Psoas muscle (tissue), 8 donors: Measurements from ENCODE around the gene ATG4B. TPM values are rescaled to one million over a fixed set of nuclear protein-coding genes. Genes with fewer than 3 reads are reported as not detected.
"Not testable (repeated sequence)": the region's sequence is repeated elsewhere in the genome, so short reads cannot be mapped to it uniquely, and the experiment has no call there.

ENCODE experiments used
- ATAC-seq, 4 donors: fragments of 200-7000 bp; cut with Tn5 transposase; one replicate each; pipeline ENCODE4 v1.9.1; 2020; ENCODE audit warnings: moderate library complexity in 3 of 4, mild to moderate bottlenecking in 2 of 4
- DNase-seq, 2 donors: peaks; one replicate each; pipeline ENCODE4 v3.0.0-alpha.2; 2020
- H3K27ac ChIP-seq: fragments of 200-600 bp; one replicate; pipeline ENCODE4 v1.8.0; 2022
- H3K27me3 ChIP-seq, 3 donors: fragments of 200-600 bp in 1 of 3; one replicate each; pipeline versions ENCODE4 v1.6.1 to v1.8.0; 2013 to 2022; ENCODE audit warnings: low read length in 2 of 3, mild to moderate bottlenecking in 2 of 3, moderate library complexity in 1 of 3; ENCODE audit not compliant: insufficient read depth in 3 of 3
- H3K36me3 ChIP-seq, 2 donors: fragments of 200-600 bp in 1 of 2; one replicate each; pipeline versions ENCODE4 v1.6.1 to v1.8.0; 2013 to 2022; ENCODE audit warnings: low read depth in 1 of 2, mild to moderate bottlenecking in 1 of 2, moderate library complexity in 1 of 2; ENCODE audit not compliant: insufficient read depth in 1 of 2
- H3K4me1 ChIP-seq: fragments of 200-600 bp; one replicate; pipeline ENCODE4 v1.8.0; 2022
- H3K4me3 ChIP-seq: fragments of 200-600 bp; one replicate; pipeline ENCODE4 v1.8.0; 2022; ENCODE audit warnings: mild to moderate bottlenecking
- H3K9me3 ChIP-seq: fragments of 200-600 bp; one replicate; pipeline ENCODE4 v1.8.0; 2022
- WGBS, 3 donors: extraction: QIAGEN DNeasy Blood & Tissue Kit; methylation state at CpG; one replicate each; pipeline versions ENCODE4 v1.1.6 to v1.1.7; 2013; 5-methylcytosine and 5-hydroxymethylcytosine counted together
- intact Hi-C, 2 donors: fragments of 100-400 bp; cut with DNase I; formaldehyde crosslinking; loops; one replicate each; pipeline versions ENCODE4 v1.11.0 to v1.14.2; 2022
- long read RNA-seq, 2 donors: library from polyadenylated mRNA; unstranded; transcript quantifications; one replicate each; pipeline ENCODE4 v2.0.0, GENCODE V29; 2021
- polyA plus RNA-seq, 3 donors: library from polyadenylated mRNA; stranded (reverse); fragments of 200-250 nt; gene quantifications; one replicate each; pipeline ENCODE4 v1.2.3, GENCODE V29; 2013
- total RNA-seq, 4 donors: library from RNA; stranded (reverse); fragmentation: NEBNext Ultra II Directional in 2 of 4; extraction: Animal tissue kit (Norgen Biotek cat#: 25700) in 2 of 4; gene quantifications; one replicate each; pipeline versions ENCODE4 v1.2.1 to v1.2.4, GENCODE V29; 2021 to 2023
- TF ChIP-seq, protein P1 (sequence below): fragments of 200-600 bp; IDR thresholded peaks from one replicate; pipeline ENCODE4 v1.8.0; 2022; ENCODE audit warnings: antibody characterized with exemption
- donor health status: healthy with polysubstance abuse.
- donor health status: DM: no; HTN: no; CAD: no; lungs with moderate emphysema.
- donor health status: Bipolar disorder and iron deficiency.
- donor health status: healthy.
- donor health status: DM: yes; HTN: yes; CAD: no.
- donor health status: DM: no; HTN: no; CAD: no.
- donor health status: DM: no; HTN: no; CAD: no.
- donor health status: DM: yes; HTN: yes; CAD: no.

ATG4B gene
- total RNA-seq (10 to 100 TPM; 33.7 to 51.3 (median 37.3) TPM), polyA plus RNA-seq (10 to 100 TPM; 40.0 to 48.3 (median 40.8) TPM)
- long read RNA-seq, donor 1, transcript ATG4B-205 (13 exons, 2,878 nt), result major isoform, 11 of 37 reads
- long read RNA-seq, donor 1, partial matches to known transcripts, result 11 of 37 reads
- long read RNA-seq, donor 1, other reads (novel, unspliced or antisense), result 13 of 37 reads
- long read RNA-seq, donor 2, transcript ATG4B-205 (13 exons, 2,878 nt), result major isoform, 39 of 90 reads
- long read RNA-seq, donor 2, partial matches to known transcripts, result 37 of 90 reads
- long read RNA-seq, donor 2, other reads (novel, unspliced or antisense), result 10 of 90 reads

DNA sequence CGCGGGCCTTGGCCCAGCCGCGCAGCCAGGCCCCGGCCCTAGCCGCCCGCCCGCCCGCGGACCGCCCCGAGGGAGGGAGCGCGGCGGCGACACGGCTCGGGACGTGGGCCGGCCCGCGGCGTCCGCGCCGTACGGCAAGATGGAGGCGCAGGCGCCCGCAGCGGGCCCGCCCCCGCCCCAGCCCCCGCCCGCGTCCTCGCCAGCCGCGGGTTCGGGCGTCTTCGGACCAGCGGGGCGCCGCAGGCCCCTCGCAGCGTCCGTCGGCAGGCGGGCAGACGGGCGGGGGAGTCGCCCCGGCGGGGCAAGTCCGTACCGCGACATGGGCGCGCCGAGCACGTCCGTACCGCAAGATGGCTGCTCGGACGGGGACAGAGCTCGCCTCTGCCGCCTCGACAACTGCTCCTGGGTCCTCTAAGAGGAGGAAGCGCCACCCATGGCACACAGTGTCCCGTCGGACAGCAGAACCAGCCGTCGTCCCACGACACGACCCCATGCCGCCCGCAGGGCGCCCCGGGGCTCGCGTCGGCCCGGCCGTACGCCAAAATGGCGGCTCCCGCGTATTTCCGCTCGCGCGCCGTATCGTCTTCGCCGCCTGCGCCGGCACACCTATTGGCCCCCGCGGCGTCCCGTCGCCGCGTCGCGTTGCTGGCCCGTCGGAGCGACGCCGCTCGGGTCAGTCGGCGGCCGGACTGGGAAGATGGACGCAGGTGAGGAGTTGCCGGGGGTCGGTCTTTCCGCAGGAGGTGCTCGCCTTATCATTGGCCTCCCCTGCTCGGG is at the start of gene ATG4B, which contains the start of gene THAP4:
Gene ATG4B, plus strand, starts transcription at position 676 of the 777 bp plus-strand sequence. Its CDS starts 22 bp downstream, at position 698.
Gene THAP4, minus strand, starts transcription at position 141 of the 777 bp plus-strand sequence. CDS start 141 bp downstream, outside the sequence.
- Histone ChIP-seq H3K36me3 (peaks cover 0 to 31% of the 10 kb centered on the region in 2 donors), H3K4me1 (peaks cover 30% of the 10 kb centered on the region), H3K4me3 (peak within 1 kb of the TSS; percentile 87), H3K27ac (peak within 1 kb of the TSS; percentile 99), H3K27me3 (no peaks in the 10 kb centered on the region), H3K9me3 (peaks cover 5% of the 10 kb centered on the region)
- ATAC-seq (peak; percentile 92 to 94 (median 92)), DNase-seq (peak; percentile 88 to 93)
- intact Hi-C loops, result loop anchor here in 1 of 2 donors (10.0 kb wide), 1 partner anchor 272 kb away; no protein-coding TSS in a partner anchor
- TF ChIP-seq, protein P1, sequence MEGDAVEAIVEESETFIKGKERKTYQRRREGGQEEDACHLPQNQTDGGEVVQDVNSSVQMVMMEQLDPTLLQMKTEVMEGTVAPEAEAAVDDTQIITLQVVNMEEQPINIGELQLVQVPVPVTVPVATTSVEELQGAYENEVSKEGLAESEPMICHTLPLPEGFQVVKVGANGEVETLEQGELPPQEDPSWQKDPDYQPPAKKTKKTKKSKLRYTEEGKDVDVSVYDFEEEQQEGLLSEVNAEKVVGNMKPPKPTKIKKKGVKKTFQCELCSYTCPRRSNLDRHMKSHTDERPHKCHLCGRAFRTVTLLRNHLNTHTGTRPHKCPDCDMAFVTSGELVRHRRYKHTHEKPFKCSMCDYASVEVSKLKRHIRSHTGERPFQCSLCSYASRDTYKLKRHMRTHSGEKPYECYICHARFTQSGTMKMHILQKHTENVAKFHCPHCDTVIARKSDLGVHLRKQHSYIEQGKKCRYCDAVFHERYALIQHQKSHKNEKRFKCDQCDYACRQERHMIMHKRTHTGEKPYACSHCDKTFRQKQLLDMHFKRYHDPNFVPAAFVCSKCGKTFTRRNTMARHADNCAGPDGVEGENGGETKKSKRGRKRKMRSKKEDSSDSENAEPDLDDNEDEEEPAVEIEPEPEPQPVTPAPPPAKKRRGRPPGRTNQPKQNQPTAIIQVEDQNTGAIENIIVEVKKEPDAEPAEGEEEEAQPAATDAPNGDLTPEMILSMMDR, result no peak
- WGBS, 3 donors, result 0% methylated on average over 70 to 123 of the region's 123 CpGs

DNA sequence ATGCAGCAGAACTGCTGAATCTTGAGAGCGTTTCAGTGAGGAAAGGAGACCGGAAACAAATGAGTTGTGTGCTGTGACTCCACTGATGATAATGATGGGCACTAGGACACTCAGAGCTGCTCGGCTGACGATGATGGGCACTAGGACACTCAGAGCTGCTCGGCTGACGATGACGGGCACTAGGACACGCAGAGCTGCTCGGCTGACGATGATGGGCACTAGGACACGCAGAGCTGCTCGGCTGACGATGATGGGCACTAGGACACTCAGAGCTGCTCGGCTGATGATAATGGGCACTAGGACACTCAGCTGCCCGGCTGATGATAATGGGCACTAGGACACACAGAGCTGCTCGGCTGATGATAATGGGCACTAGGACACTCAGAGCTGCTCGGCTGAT is 47.6 kb upstream of the ATG4B start:
- H3K4me1 ChIP-seq, H3K27me3 ChIP-seq, intact Hi-C loops, H3K9me3 ChIP-seq, ATAC-seq, H3K4me3 ChIP-seq, H3K27ac ChIP-seq: not testable (repeated sequence)
- 76 to 83% (median 82%) methylated on average over 17 of the region's 17 CpGs for WGBS, 3 donors
- peaks cover 0 to 33% of the 10 kb centered on the region in 2 donors for H3K36me3 ChIP-seq
- peak in 1 of 2 donors; percentile 32 for DNase-seq

- WGBS, 3 donors, result 85 to 88% (median 88%) methylated on average over 33 of the region's 33 CpGs
- H3K4me1 ChIP-seq, H3K27me3 ChIP-seq, H3K27ac ChIP-seq, ATAC-seq, intact Hi-C loops, H3K4me3 ChIP-seq, H3K9me3 ChIP-seq: not testable (repeated sequence)
- DNase-seq, result peak in 1 of 2 donors; percentile 11
- peaks cover 0 to 39% of the 10 kb centered on the region in 2 donors for H3K36me3 ChIP-seq
Observed at GRCh38 chr2:241590496-241591455, 46.7 kb upstream of the ATG4B start.

DNA sequence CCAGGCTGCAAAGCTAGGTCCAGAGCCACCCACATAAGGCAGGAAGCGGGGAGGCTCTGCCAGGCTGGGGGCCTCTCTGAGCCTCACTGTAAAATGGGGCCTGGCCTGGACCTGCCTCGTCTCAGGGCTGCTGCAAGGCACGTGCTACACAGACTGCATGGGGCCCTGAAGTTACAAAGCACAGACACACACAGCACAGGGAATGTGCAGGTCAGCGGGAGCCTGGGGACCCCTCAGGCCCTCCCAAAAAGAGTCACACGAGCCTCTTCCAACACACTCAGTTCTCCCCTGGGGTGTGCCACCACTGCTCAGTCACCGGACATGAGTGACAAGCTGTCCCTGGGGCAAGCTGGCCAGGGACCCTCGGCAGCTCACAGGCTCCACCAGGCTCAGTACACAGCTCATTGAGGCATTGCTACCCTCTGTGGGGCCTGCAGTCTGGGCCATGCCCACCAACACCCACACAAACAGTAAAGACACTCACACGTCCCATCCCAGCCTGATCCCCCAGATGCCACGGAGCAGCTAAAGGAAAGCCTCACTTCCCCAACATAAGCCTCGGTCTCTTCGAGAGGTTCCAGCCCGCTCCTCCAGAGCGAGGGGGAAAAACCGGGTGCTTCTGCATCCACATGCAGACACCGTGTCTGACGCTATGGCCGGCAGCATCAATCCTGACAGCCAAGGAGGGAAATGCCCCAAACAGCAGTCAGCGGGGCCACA is 45.2 kb upstream of the ATG4B start:
- ATAC-seq, result no peak
- WGBS, 3 donors, result 89 to 93% (median 89%) methylated on average over 18 of the region's 18 CpGs
- Histone ChIP-seq H3K27ac (no peak overlapping the region), H3K4me1 (no peaks in the 10 kb centered on the region), H3K36me3 (peaks cover 0 to 48% of the 10 kb centered on the region in 2 donors), H3K9me3 (no peaks in the 10 kb centered on the region), H3K4me3 (no peak overlapping the region), H3K27me3 (no peaks in the 10 kb centered on the region)
- TF ChIP-seq, protein P1, result no peak
- DNase-seq, result peak in 1 of 2 donors; percentile 12
- intact Hi-C loops, result no loop called here

- no peaks in the 10 kb centered on the region for H3K27me3 ChIP-seq
- DNase-seq, result no peak
- ATAC-seq, result no peak
- H3K4me1 ChIP-seq, result peaks cover 6% of the 10 kb centered on the region
- intact Hi-C loops, result no loop called here
- H3K9me3 ChIP-seq, result no peaks in the 10 kb centered on the region
- TF ChIP-seq, protein P1, result no peak
- 90 to 94% (median 93%) methylated on average over 16 of the region's 16 CpGs for WGBS, 3 donors
- H3K27ac ChIP-seq, result no peak overlapping the region
- H3K36me3 ChIP-seq, result peaks cover 0 to 49% of the 10 kb centered on the region in 2 donors
- no peak overlapping the region for H3K4me3 ChIP-seq
Observed at GRCh38 chr2:241593271-241593670, 44.2 kb upstream of the ATG4B start.
